Astrocyte of the hippocampus (primary cell): Measurements from ENCODE around the gene KBTBD13.
A peak's percentile ranks its signal among the peaks of the same experiment; 100 is the strongest.
"Not testable (repeated sequence)": the region's sequence is repeated elsewhere in the genome, so short reads cannot be mapped to it uniquely, and the experiment has no call there.

Source experiments
- DNase-seq: peaks from one replicate; pipeline ENCODE4 v3.0.0; 2011; ENCODE audit warnings: low read depth, low spot score

Gene KBTBD13

DNA sequence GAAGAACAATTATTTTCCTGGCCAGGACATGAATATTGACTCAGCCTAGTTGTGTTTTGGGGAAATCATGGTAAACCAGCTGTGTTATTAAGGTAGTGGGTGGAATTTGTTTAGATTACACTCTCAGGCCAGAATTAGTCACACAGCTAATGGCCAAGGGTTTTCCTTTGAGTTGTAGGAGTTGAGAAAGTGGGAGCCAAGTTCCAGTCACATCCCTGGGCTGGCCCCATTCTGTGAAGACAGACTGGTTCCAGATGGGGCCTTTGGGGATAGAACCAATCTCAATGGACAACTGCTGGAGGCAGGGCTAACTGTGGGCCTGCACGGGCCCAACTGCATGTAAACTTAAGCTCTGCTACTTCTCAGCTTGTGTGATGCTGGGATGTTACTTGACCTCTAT is 7.4 kb upstream of the KBTBD13 start:
- DNase-seq = peak; percentile 45

DNA sequence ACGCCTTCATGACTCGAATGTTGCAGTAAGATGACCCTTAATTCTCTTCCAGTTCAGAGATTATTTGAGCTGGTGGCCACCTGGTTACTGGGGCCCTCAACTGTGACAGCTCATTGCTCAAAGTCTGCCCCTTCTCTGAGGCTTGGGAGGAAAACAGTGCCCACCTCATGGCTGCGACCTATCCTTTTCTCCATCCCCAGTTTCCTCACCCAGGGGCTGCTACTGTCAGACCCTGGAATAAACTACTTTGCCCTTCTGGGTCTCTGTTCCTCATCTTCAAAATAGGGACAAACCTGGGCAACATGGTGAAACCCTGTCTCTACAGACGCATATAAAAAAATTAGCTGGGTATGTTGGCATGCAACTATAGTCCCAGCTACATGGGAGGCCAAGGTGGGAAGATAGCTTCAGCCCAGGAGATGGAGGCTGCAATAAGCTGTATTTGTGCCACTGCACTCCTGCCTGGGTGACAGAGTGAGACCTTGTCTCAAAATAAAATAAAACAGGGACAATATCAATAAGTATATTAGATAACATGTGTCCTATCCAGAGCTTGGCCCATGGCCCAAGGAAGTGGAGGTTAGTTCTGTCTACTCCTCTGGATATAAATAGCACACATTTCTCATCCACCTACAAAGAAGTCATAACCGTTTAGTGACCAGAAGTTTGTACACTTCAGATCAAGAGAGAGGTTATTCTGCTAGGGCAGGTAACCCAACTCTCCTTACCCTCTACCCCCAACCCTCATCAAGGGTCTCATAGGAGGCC is 6.6 kb upstream of the KBTBD13 start:
- no peak for DNase-seq

DNA sequence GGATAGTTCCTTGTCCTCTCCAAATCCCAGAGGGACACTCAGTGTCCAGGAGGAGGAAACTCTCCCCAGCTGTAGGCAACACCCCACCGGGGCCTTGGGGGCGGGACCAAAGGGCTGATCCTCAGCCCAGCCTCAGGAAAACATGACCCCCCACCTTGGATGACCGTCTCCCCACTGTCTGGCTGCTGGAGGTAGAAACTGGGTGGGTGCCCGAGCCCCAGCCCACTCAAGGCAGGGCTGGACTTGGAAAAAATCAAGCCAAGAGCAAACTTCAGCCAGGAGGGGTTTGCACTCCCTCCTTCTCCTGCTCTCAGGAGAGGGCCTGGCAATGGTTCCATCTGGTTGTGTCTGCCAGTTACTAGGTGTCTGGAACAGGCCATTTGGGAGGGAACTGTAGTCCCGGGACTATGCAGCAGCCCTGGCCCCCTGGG is 5.2 kb upstream of the KBTBD13 start:
- no peak for DNase-seq

DNA sequence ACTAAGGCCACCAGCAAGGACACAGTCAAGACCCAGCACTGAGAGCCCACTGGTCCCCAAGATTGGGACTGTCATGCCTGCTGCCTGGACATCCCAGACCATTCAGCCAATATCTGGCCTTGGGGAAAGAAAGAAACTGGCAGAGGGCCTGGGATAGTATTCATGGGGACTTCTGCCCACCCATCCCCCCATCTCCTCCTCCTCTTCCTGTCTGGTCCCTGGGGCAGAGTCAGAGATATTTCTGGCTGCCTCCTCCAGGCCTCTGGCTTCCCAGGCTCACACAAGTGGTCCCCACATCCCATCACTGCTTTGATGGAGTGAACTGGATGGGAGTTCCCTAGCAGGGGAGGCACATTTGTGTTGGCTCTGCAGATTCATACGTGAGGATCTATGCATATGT is 4.5 kb upstream of the KBTBD13 start:
- no peak for DNase-seq

DNA sequence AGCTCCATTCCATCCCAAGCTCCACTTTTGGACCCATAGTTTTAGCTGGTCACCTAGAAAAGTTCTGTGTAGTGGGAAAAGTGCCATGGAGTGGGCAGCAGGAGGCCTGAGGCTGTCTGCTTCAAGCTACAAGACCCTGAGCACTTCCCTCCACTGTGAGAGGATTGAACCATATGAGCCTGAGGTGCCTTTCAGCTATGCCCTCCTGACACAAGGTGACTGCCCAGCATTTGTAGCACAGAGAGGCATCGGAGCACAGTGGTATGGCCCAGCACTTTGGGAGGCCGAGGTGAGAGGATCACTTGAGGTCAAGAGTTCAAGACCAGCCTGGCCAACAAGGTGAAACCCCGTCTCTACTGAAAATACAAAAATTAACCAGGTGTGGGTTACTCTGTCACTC is 3.9 kb upstream of the KBTBD13 start:
- DNase-seq = no peak

DNA sequence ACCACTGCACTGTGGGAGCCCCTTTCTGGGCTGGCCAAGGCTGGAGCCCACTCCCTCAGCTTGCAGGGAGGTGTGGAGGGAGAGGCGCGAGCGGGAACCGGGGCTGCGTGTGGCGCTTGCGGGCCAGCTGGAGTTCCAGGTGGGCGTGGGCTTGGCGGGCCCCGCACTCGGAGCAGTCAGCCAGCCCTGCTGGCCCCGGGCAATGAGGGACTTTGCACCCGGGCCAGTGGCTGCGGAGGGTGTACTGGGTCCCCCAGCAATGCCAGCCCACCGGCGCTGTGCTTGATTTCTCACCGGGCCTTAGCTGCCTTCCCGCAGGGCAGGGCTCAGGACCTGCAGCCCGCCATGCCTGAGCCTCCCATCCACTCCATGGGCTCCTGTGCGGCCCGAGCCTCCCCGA is 1.6 kb upstream of the KBTBD13 start:
- DNase-seq = not testable (repeated sequence)

DNA sequence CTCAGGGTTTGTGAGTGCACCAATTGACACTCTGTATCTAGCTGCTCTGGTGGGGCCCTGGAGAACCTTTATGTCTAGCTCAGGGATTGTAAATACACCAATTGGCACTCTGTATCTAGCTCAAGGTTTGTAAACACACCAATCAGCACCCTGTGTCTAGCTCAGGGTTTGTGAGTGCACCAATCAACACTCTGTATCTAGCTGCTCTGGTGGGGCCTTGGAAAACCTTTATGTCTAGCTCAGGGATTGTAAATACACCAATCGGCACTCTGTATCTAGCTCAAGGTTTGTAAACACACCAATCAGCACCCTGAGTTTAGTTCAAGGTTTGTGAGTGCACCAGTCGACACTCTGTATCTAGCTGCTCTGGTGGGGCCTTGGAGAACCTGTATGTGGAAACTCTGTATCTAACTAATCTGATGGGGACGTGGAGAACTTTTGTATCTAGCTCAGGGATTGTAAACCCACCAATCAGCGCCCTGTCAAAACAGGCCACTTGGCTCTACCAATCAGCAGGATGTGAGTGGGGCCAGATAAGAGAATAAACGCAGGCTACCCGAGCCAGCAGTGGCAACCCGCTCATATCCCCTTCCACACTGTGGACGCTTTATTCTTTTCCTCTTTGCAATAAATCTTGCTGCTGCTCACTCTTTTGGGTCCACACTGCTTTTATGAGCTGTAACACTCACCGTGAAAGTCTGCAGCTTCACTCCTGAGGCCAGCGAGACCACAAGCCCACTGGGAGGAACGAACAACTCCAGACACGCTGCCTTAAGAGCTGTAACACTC is 745 bp upstream of the KBTBD13 start:
- not testable (repeated sequence) for DNase-seq

DNA sequence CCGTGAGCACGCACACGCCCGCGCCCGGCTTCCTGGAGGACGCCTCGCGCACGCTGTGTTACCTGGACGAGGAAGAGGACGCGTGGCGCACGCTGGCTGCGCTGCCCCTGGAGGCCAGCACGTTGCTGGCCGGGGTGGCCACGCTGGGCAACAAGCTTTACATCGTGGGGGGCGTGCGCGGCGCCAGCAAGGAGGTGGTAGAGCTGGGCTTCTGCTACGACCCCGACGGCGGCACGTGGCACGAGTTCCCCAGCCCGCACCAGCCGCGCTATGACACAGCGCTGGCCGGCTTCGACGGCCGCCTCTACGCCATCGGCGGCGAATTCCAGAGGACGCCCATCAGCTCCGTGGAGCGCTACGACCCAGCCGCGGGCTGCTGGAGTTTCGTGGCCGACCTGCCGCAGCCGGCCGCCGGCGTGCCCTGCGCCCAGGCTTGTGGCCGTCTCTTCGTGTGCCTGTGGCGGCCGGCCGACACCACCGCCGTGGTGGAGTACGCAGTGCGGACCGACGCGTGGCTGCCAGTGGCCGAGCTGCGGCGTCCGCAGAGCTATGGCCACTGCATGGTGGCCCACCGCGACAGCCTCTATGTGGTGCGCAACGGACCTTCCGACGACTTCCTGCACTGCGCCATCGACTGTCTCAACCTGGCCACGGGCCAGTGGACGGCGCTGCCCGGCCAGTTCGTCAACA is 890 bp downstream of the KBTBD13 start:
- no peak for DNase-seq

DNA sequence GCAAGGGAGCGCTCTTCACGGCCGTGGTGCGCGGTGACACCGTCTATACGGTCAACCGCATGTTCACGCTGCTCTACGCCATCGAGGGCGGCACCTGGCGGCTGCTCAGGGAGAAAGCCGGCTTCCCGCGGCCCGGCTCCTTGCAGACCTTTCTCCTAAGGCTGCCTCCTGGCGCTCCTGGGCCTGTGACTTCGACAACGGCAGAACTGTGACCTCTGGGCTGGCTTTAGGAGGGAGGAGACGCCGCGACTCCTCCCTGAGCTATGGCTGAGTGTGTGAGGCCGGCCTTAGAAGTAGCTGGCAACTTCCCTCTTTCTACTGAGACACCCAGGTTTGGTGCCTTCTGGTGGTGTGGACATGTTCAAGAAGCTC is 1.4 kb downstream of the KBTBD13 start:
- peak; percentile 67 for DNase-seq

DNA sequence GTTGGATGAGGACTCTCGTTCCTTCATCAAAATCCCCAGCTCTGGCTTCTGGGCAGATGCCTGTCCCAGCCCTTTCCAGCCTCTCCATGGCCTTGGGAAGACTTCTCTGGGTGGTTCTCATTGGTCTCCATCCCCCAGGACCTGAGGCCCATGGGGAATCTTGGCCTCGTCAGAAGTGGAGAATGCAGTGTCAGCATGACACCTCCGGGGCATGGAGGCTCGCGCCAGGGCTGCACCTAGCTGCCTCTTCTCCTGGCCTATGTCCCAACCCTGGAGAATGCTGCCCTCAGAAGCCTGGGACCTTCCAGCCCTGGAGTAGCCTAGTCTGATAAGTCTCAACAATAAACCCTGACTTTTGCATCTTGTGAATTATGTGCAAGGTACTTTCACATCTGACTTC is 3.0 kb downstream of the KBTBD13 start:
- no peak for DNase-seq

DNA sequence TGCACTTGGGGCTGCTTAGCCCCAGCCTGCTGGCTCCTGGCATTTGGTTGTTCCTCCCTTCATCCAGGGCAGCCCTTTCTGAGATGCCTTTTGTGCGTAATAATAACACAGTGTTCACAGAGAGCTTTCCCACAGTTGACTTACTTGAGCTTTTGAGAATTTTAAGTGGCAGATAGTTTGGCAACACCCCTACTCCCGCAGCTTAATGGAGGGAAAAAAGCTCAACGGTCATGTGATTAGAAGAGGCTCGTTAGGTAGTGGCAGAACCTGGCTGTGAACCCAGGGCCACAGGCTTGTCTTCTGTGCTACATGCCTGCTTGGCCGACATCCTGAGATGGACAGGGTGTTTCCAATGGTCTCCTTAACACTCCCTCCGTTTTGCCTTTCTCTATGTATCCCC is 4.7 kb downstream of the KBTBD13 start:
- no peak for DNase-seq

DNA sequence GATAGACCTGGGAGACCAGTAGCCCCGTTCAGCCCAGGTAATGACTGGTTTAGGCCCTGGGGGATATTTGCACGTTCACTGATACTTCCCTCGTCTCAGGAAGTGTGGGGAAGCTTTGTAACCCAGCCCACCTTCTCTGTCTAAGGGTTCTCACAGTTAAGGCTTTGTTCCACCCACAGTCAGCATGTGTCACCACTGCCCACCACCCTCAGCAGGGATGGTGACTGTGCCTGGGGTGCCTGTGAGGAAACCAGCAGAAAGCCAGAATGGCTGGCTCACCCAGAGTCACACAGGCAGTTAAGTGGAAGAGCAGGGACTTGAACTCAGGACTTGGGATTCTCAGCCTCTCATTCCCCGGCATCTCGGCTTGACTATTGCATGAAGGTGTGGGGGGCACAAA is 5.2 kb downstream of the KBTBD13 start:
- DNase-seq = no peak

DNA sequence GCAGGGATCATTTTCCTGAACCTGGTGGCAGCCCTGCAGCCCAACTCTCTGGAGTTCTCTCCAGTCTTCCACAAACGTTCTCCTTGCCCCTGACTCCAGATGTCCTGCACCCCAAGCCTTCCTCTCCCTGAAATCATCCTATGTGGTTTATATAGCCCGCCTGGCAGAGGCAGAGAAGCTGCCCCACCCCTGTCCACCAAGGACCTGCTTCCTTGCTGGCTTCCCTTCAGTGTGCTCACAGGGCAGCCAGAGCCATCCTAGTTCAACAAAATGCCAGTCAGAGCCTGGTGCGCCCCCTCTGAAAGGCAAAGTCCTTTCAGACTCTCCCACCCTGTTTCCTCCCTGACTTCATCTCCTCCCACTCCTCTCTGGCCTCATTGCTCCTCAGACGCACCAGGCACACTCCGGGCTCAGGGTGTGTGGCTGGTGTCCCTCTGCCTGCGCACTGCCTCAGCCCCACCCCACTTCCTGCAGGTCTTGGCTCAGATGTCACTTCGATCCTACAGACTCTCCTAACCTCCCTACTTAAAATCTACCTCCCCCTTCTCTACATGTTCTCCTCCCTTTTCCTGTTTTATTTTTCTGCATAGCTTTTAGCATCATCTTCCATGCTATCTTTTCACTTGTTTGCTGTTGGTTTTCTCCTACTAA is 5.9 kb downstream of the KBTBD13 start:
- no peak for DNase-seq

DNA sequence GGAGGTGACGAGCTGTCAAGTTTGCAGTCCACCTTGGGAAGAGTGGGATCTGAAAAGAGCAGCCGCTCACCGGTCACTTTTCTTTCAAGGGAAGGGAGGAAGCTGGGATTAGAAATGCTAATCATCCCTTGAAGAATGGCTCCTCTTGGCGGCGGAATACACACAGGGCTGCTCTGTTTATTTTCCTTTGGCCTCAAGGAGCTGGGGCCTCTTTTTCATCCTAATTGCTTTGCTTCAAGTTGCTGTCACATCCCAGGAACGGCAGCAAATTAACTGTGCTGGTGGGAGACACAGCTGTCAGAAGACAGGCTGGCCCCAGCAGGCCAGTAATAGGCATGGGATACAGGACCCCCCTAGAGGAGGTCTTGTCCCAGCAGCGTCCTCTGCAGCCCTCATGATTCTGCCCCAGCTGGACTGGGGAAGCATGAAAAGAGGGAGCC is 6.7 kb downstream of the KBTBD13 start:
- DNase-seq = peak; percentile 71

DNA sequence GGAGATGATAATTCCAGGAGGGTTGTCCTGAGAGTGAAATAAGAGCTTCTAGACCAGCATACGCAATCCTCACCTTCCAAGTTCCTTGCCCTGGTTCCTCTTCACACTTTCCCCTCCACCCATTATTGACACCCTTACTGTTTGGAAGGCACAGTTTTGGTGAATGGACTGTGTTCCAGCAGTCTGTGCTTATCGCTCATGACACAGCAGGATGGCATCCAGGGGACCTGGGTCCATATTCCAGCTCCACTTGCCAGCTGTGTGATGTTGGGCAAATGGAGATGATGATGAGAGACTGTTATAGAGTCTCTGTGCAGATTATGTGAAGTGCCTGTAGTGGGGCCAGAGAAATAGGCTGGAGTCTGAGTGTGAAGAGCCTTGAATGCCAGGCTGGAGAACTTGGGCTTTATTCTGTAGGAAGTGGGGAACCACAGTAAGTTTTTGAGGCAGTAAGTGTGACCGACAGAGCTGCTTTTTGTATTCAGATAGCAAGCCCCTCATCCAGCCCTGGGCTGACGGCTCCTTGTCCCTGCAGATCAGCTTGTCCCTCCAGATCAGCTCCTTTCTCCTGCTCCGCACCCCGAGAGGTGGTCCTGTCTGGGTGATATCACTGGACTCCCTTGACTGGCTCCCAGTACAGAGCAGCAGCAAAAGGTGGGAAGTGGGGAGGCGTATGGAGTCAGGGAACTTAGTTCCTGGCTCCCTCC is 8.1 kb downstream of the KBTBD13 start:
- DNase-seq = no peak

DNA sequence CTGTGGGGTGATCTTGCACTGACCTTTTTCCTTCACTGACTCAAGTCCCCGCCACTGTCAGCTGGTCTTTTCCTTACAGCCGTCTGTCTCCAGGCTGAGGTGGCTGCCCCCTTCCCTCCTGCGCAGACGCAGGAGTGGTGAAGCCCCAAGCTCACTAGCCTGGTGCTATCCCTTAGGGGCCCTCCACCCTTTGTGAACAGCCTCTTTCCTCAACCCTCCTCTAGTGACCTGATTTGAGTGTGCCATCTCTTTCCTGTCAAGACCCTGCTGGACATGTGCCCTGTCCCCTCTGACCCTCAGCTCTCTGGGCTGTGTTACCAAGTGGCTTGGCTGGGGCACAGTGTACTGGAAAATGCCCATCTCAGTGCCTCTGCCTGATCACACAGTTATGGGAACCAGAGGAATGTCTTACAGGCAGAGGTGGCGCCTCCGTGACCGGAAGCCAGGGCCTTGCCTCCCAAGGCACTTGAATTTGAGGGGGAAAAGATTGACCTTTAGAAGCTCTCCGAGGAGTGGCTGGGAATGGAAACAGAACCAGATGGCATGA is 8.7 kb downstream of the KBTBD13 start:
- DNase-seq = no peak

DNA sequence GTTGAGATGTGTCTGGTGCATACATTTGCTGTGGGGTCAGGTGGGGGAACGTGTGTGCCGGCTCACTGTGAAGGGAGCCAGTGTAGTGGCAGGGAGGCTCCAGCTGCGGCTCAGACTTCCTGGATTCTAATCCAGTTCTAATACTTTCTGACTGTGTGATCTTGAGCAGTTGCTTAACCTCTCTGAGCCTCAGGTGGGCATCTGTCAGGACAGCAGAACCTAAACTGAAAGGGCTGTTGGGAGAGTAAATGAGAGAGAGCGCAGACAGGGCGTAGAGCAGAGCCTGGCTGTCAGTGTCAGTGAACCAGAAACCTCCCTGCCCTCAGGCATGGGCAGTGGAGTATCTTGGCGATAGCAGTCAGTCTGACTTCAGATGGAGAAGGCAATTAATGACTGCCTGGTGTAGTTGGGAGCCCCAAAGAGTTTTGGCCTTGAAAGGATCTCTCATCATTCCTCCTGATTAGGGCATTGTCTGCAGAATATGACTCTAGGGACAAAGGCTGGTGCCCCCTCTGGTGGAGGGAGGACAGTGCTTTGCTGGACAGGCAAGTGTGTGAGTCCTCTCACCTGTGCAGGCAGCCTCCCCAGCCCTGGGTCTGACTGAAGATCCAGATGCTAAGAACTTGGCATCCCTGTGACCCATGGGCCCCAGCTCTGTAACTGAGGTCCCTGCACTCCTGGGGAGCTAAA is 9.6 kb downstream of the KBTBD13 start:
- no peak for DNase-seq

DNA sequence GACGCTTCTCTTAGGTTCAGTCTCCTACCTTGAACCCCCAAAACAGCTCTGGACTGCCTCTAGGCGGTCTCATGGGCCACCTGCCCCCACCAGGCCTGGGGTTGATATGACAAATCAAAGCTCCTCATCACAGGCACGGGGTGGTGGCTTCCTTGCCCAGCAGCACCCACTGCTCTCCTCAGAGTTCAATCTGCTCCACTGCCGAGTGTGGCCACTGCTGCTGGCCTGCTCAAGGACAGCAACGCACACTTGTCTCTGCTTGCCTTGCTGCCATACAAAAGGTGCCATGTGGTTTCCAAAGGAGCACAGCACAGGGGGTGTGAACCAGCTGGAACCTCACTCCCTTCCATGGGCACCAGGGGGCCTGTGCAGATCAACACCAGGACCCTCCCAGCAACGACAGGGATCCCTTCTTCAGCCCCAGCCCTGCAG is 10.2 kb downstream of the KBTBD13 start:
- no peak for DNase-seq

DNA sequence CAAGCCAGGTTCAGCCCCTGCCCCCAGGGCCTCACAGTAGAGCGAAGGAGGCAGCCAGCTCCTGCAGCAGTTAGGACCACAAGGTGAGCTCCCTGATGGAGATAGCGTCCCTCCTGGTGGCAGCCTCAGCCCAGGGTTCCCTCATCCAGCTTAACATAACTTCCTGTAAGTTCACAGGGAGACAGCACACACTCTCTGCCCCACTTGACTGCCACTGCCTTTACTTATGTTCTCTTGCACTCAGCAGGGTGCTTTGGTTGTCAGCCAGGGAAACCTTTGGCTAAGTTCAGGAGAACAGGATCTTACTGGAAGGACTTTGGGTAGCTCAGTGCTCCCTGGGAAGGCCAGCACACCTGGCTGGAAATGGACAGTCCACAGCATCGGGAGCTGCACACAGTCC is 10.9 kb downstream of the KBTBD13 start:
- DNase-seq = no peak

DNA sequence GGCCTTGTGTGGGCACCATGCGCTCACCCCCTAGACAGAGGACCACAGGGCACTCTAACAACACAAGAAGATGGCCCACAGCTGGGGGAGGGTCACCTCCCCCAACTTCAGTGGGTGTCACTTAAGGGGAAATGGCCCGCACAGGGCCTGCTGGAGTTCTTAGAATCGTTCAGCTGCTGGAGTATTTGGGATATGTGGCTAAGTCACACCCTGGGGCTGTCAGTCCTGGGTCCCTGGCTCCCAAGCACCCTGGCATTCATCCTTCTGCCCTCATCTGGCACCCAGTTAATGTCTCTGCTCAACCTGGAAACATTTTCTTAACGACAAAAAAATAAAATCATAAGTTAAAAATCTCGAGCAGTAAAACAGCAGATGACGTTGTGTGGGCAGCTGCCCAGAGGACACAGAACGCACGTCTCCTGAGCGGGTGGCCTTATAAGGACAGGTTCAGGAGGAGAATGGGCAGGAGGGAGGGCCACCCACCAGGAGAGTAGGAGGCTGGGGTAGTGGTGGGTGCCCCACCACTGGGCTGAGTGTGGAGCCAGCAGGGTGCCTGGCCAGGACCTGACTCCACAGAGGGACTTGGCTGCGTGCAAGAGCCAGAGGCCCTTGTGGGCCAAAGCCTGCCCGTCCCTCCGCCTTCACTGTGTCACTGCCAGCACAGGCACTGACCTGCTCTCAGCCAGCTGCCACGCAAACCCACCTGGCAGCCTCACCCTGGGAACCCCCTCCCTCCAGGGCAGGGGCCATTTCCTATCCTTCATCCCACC is 11.5 kb downstream of the KBTBD13 start:
- DNase-seq = no peak
